H1 (cell line): ENCODE data around the gene FBXO8. TPM values are rescaled to one million over a fixed set of nuclear protein-coding genes. Genes with fewer than 3 reads are reported as not detected.

Experiments
- CTCF ChIA-PET: fragments of 300-600 bp; sonication (Branson Sonifier 250); formaldehyde crosslinking; loops from one replicate; lab custom pipeline; 2021; ENCODE audit not compliant: partially characterized antibody; lab: Charles Lee
- POLR2A ChIA-PET: fragments of 300-600 bp; sonication (Branson Sonifier 250); formaldehyde crosslinking; loops from one replicate; lab custom pipeline; 2021; ENCODE audit warnings: inconsistent platforms; ENCODE audit not compliant: partially characterized antibody; lab: Charles Lee
- DNase-seq, 2 experiments: peaks; one replicate each; pipeline versions ENCODE4 v3.0.0 to v3.0.0-alpha.2; 2010 to 2022; ENCODE audit warnings: low spot score in 2 of 2, low read depth in 1 of 2, mixed read lengths in 1 of 2
- FAIRE-seq: peaks from 2 replicates; lab custom pipeline; 2011; peaks lifted over from hg19 to GRCh38; lab: Jason Lieb, UNC
- H2AFZ ChIP-seq: 2 replicates; pipeline ENCODE4 v1.8.1; 2012; ENCODE audit warnings: low read length, inconsistent platforms
- H2AK5ac ChIP-seq: 2 replicates; pipeline ENCODE4 v1.6.1; 2013; ENCODE audit warnings: low read depth, low read length
- H2BK120ac ChIP-seq: replicated peaks from 2 replicates; pipeline ENCODE3; 2013; ENCODE audit warnings: low read depth, low read length, inconsistent platforms
- H2BK12ac ChIP-seq: 2 replicates; pipeline ENCODE4 v1.6.1; 2013; ENCODE audit warnings: low read depth, low read length
- H2BK15ac ChIP-seq: 2 replicates; pipeline ENCODE4 v1.6.1; 2013; ENCODE audit warnings: low read length
- H2BK20ac ChIP-seq: 2 replicates; pipeline ENCODE4 v1.6.1; 2013; ENCODE audit warnings: low read length
- H2BK5ac ChIP-seq: 2 replicates; pipeline ENCODE4 v1.6.1; 2013; ENCODE audit warnings: low read depth, low read length
- H3K14ac ChIP-seq: 2 replicates; pipeline ENCODE4 v1.6.1; 2013; ENCODE audit warnings: inconsistent platforms; ENCODE audit not compliant: insufficient read length
- H3K18ac ChIP-seq: 2 replicates; pipeline ENCODE4 v1.6.1; 2013; ENCODE audit warnings: low read length; ENCODE audit errors: extremely low read depth
- H3K23ac ChIP-seq: 2 replicates; pipeline ENCODE4 v1.6.1; 2013; ENCODE audit warnings: inconsistent platforms; ENCODE audit not compliant: insufficient read length
- H3K23me2 ChIP-seq: 2 replicates; pipeline ENCODE4 v1.6.1; 2013; ENCODE audit warnings: low read depth, low read length
- H3K27ac ChIP-seq: 2 replicates; pipeline ENCODE4 v1.6.1; 2011; ENCODE audit warnings: low read depth, low read length, inconsistent platforms
- H3K27me3 ChIP-seq, 4 experiments: replicated peaks in 1 of 4; 1 replicate in 1 of 4; 2 replicates in 3 of 4; pipeline versions ENCODE4 v1.6.1 to v1.8.1; 2011 to 2013; ENCODE audit warnings: low read length in 3 of 4, mild to moderate bottlenecking in 3 of 4, inconsistent platforms in 2 of 4, mixed read lengths in 2 of 4, moderate library complexity in 1 of 4; ENCODE audit not compliant: control insufficient read depth in 3 of 4, insufficient read depth in 3 of 4; ENCODE audit errors: extremely low read depth in 1 of 4
- H3K36me3 ChIP-seq, 4 experiments: 2 replicates each; pipeline versions ENCODE4 v1.6.1 to v1.8.1; 2011 to 2013; ENCODE audit warnings: mild to moderate bottlenecking in 4 of 4, low read length in 3 of 4, moderate library complexity in 2 of 4, control low read depth in 1 of 4, inconsistent platforms in 1 of 4; ENCODE audit not compliant: insufficient read depth in 4 of 4, control insufficient read depth in 2 of 4
- H3K4ac ChIP-seq: replicated peaks from 2 replicates; pipeline ENCODE3; 2013; ENCODE audit warnings: low read length, low read depth, mixed read lengths, inconsistent platforms; ENCODE audit not compliant: insufficient read length
- H3K4me1 ChIP-seq, 4 experiments: replicated peaks in 1 of 4; 1 replicate in 1 of 4; 2 replicates in 3 of 4; pipeline versions ENCODE4 v1.6.1 to v1.8.1; 2011 to 2013; ENCODE audit warnings: low read length in 3 of 4, inconsistent platforms in 2 of 4, mixed read lengths in 1 of 4; ENCODE audit not compliant: insufficient read depth in 4 of 4, control insufficient read depth in 3 of 4
- H3K4me2 ChIP-seq, 2 experiments: 2 replicates each; pipeline versions ENCODE4 v1.6.1 to v1.8.1; 2011 to 2013; ENCODE audit warnings: low read depth in 2 of 2, low read length in 2 of 2, control low read depth in 1 of 2, inconsistent platforms in 1 of 2, mild to moderate bottlenecking in 1 of 2; ENCODE audit not compliant: insufficient read depth in 1 of 2
- H3K4me3 ChIP-seq, 4 experiments: fragments of 200-600, 300-600 bp in 1 of 4; sonication (generic), shearing (Covaris generic), sonication (Bioruptor Twin) in 1 of 4; 2 replicates each; pipeline versions ENCODE4 v1.5.1 to v1.8.1; 2011 to 2016; ENCODE audit warnings: low read length in 4 of 4, low read depth in 3 of 4, control low read depth in 2 of 4, inconsistent platforms in 2 of 4, mild to moderate bottlenecking in 2 of 4, mixed read lengths in 1 of 4, moderate library complexity in 1 of 4; ENCODE audit not compliant: insufficient read depth in 2 of 4; ENCODE audit errors: extremely low read depth in 1 of 4
- H3K56ac ChIP-seq: replicated peaks from 2 replicates; pipeline ENCODE3; 2013; ENCODE audit warnings: low read depth, mild to moderate bottlenecking, mixed read lengths, low read length, inconsistent platforms; ENCODE audit not compliant: insufficient read length
- H3K79me1 ChIP-seq: 2 replicates; pipeline ENCODE4 v1.6.1; 2013; ENCODE audit warnings: low read depth, low read length, control low read depth
- H3K79me2 ChIP-seq, 2 experiments: 2 replicates each; pipeline versions ENCODE4 v1.6.1 to v1.8.1; 2012 to 2013; ENCODE audit warnings: low read length in 2 of 2, mild to moderate bottlenecking in 2 of 2, inconsistent platforms in 1 of 2; ENCODE audit not compliant: insufficient read depth in 2 of 2, control insufficient read depth in 1 of 2
- H3K9ac ChIP-seq, 4 experiments: replicated peaks in 1 of 4; 1 replicate in 1 of 4; 2 replicates in 3 of 4; pipeline versions ENCODE4 v1.6.1 to v1.8.1; 2011 to 2013; ENCODE audit warnings: low read depth in 3 of 4, low read length in 3 of 4, control low read depth in 2 of 4, mild to moderate bottlenecking in 2 of 4, moderate library complexity in 2 of 4, inconsistent platforms in 1 of 4; ENCODE audit errors: extremely low read depth in 1 of 4
- H3K9me3 ChIP-seq, 2 experiments: 2 replicates each; pipeline versions ENCODE4 v1.6.1 to v1.8.1; 2012 to 2013; ENCODE audit warnings: mild to moderate bottlenecking in 2 of 2, moderate library complexity in 2 of 2, control low read depth in 1 of 2, inconsistent platforms in 1 of 2, low read depth in 1 of 2, low read length in 1 of 2, mixed read lengths in 1 of 2; ENCODE audit not compliant: insufficient read depth in 2 of 2
- H4K20me1 ChIP-seq, 2 experiments: replicated peaks in 1 of 2; 2 replicates each; pipeline versions ENCODE3 to v1.8.1; 2011 to 2013; ENCODE audit warnings: inconsistent platforms in 2 of 2, low read length in 2 of 2, mild to moderate bottlenecking in 1 of 2; ENCODE audit not compliant: insufficient read depth in 2 of 2, control insufficient read depth in 1 of 2
- H4K5ac ChIP-seq: 2 replicates; pipeline ENCODE4 v1.6.1; 2013; ENCODE audit warnings: low read length, low read depth, mixed read lengths, inconsistent platforms; ENCODE audit not compliant: insufficient read length
- H4K8ac ChIP-seq: 2 replicates; pipeline ENCODE4 v1.8.0; 2013; ENCODE audit warnings: mild to moderate bottlenecking, moderate library complexity, low read length, inconsistent platforms; ENCODE audit not compliant: insufficient read depth; ENCODE audit errors: extremely low read depth
- H4K91ac ChIP-seq: replicated peaks from 2 replicates; pipeline ENCODE3; 2013; ENCODE audit warnings: low read length, mixed read lengths, inconsistent platforms; ENCODE audit not compliant: insufficient read length
- SP4 ChIP-seq: IDR thresholded peaks from 2 replicates; pipeline ENCODE4 v1.6.1; 2012; ENCODE audit warnings: low read length, inconsistent platforms
- TBP ChIP-seq: IDR thresholded peaks from 2 replicates; pipeline ENCODE4 v1.6.1; 2011; ENCODE audit warnings: low read depth, low read length, improper control_type of control experiment
- WGBS, 2 experiments: shearing (Covaris generic) in 1 of 2; methylation state at CpG; one replicate each; pipeline versions ENCODE4 v1.1.6 to v1.1.7; 2013 to 2015; ENCODE audit warnings: low lambda C conversion rate in 2 of 2, mixed read lengths in 2 of 2, inconsistent platforms in 1 of 2, low coverage in 1 of 2, missing lambda C conversion rate in 1 of 2; ENCODE audit not compliant: insufficient replicate concordance in 2 of 2, insufficient coverage in 1 of 2, insufficient read length in 1 of 2; ENCODE audit errors: extremely low coverage in 1 of 2, missing lambda C conversion rate in 1 of 2; 5-methylcytosine and 5-hydroxymethylcytosine counted together
- polyA plus RNA-seq, 7 experiments: library from polyadenylated mRNA; depleted of rRNA in 3 of 7; stranded (reverse) in 5 of 7; unstranded in 2 of 7; fragments of >200 nt in 5 of 7; fragments of 200-250 nt in 2 of 7; gene quantifications; 1 replicate in 5 of 7; 2 replicates in 1 of 7; 4 replicates in 1 of 7; pipeline versions ENCODE4 v1.2.1 to v1.2.3, GENCODE V29; 2011 to 2013; ENCODE audit warnings: missing spikeins in 2 of 7, mixed read lengths in 2 of 7
- total RNA-seq: library from RNA; stranded (reverse); fragmentation: NEBNext Ultra II Directional; extraction: Animal tissue kit (Norgen Biotek cat#: 25700); gene quantifications from 2 replicates; pipeline ENCODE4 v1.2.1, GENCODE V29; 2021

Gene FBXO8
- total and polyA plus RNA-seq, 2 of the 8 experiments (the other 6 are each of a cell fraction or from before 2014, with no cell fraction given) = 5.1 to 7.5 TPM

GRCh38 chr4:174215057-174215456 is 68.4 kb downstream of the FBXO8 start:
- Histone ChIP-seq H3K4me1 (peaks cover 11 to 37% (median 23%) of the 10 kb centered on the region in 4 experiments), H3K36me3 (no peaks in the 10 kb centered on the region), H3K27me3 (peaks cover 71 to 94% (median 83%) of the 10 kb centered on the region in 4 experiments), H4K20me1 (peaks cover 2 to 9% of the 10 kb centered on the region in 2 experiments), H4K8ac (no peak overlapping the region), H3K23ac (no peak overlapping the region), H3K9me3 (no peaks in the 10 kb centered on the region), H2BK20ac (no peak overlapping the region), H2BK15ac (no peak overlapping the region), H2BK5ac (no peak overlapping the region), H4K91ac (no peak overlapping the region), H4K5ac (no peak overlapping the region), H3K79me2 (no peaks in the 10 kb centered on the region), H3K18ac (no peak overlapping the region), H2AFZ (no peak overlapping the region), H3K4ac (no peak overlapping the region), H3K56ac (no peak overlapping the region), H2AK5ac (no peak overlapping the region), H3K79me1 (no peaks in the 10 kb centered on the region), H3K23me2 (peaks cover 5% of the 10 kb centered on the region; the same call in 1 of the 2 replicates), H3K4me2 (peak overlapping the region; percentile 73 to 82; a peak in 3 of 4 replicates), H3K4me3 (peak overlapping the region; percentile 20 to 55 (median 34); a peak in 6 of 8 replicates), H3K14ac (no peak overlapping the region), H2BK12ac (no peak overlapping the region), H3K9ac (no peak overlapping the region), H3K27ac (no peak overlapping the region), H2BK120ac (no peak overlapping the region)
- WGBS, 2 experiments = 16% methylated on average over 5 of the region's 5 CpGs; no CpG with 5 or more reads in 1 of the 2 experiments
- TF ChIP-seq TBP (no peak), SP4 (no peak)
- DNase-seq (no peak), FAIRE-seq (no peak)
- POLR2A ChIA-PET = no interaction called here
- CTCF ChIA-PET = interaction anchor here (0.9 to 1.5 kb wide), 4 partner anchors 25 to 697 kb away, joined by 3 to 4 read pairs (median 3); no protein-coding TSS in a partner anchor
